SK-N-SH (cell line): ENCODE data around the gene LCA5. TPM values are rescaled to one million over a fixed set of nuclear protein-coding genes. Genes with fewer than 3 reads are reported as not detected.

Experiments
- CTCF ChIA-PET: fragments of 300-600, 350-600 bp; formaldehyde crosslinking; extraction: SDS; loops from one replicate; lab custom pipeline; 2021; lab: Yijun Ruan, JAX
- POLR2A ChIA-PET: fragments of 350-600 bp; sonication (Branson Sonifier 250); formaldehyde crosslinking; extraction: SDS; loops from one replicate; lab custom pipeline; 2020; ENCODE audit warnings: antibody characterized with exemption, inconsistent platforms; lab: Yijun Ruan, JAX
- DNase-seq: peaks from one replicate; pipeline ENCODE4 v3.0.0; 2012
- H2AFZ ChIP-seq: fragments of 200-600 bp; sonication (generic); 2 replicates; pipeline ENCODE4 v1.8.1; 2016; ENCODE audit warnings: antibody characterized with exemption, mild to moderate bottlenecking, low read depth
- H3F3A ChIP-seq: fragments of 200-600 bp; sonication (generic); replicated peaks from 2 replicates; pipeline ENCODE3; 2016; ENCODE audit warnings: antibody characterized with exemption, mild to moderate bottlenecking; ENCODE audit not compliant: insufficient read depth
- H3K27ac ChIP-seq, 2 experiments: fragments of 200-500 bp in 1 of 2; fragments of 200-600 bp in 1 of 2; sonication (Bioruptor generic) in 1 of 2; sonication (generic), shearing (Covaris generic) in 1 of 2; 2 replicates each; pipeline versions ENCODE4 v1.5.1 to v1.6.1; 2014 to 2016; ENCODE audit warnings: low read depth in 2 of 2, inconsistent platforms in 1 of 2, low read length in 1 of 2, mild to moderate bottlenecking in 1 of 2, mixed read lengths in 1 of 2
- H3K27me3 ChIP-seq: fragments of 200-600 bp; sonication (generic), shearing (Covaris generic); 2 replicates; pipeline ENCODE4 v1.6.1; 2016; ENCODE audit warnings: mixed run types; ENCODE audit not compliant: insufficient read depth
- H3K36me3 ChIP-seq, 2 experiments: fragments of 200-500 bp in 1 of 2; fragments of 200-600 bp in 1 of 2; sonication (Bioruptor generic) in 1 of 2; sonication (generic) in 1 of 2; replicated peaks in 1 of 2; 2 replicates each; pipeline versions ENCODE3 to v1.5.1; 2014 to 2016; ENCODE audit warnings: low read length in 1 of 2, mild to moderate bottlenecking in 1 of 2; ENCODE audit not compliant: insufficient read depth in 2 of 2, control insufficient read depth in 1 of 2
- H3K4me1 ChIP-seq, 2 experiments: fragments of 200-500 bp in 1 of 2; fragments of 200-600 bp in 1 of 2; sonication (Bioruptor generic) in 1 of 2; sonication (generic), shearing (Covaris generic) in 1 of 2; 2 replicates each; pipeline versions ENCODE4 v1.5.1 to v1.6.1; 2014 to 2016; ENCODE audit warnings: low read depth in 1 of 2, low read length in 1 of 2, mixed run types in 1 of 2; ENCODE audit not compliant: insufficient read depth in 2 of 2, control insufficient read depth in 1 of 2
- H3K4me2 ChIP-seq: fragments of 200-600 bp; sonication (generic), shearing (Covaris generic); 2 replicates; pipeline ENCODE4 v1.6.1; 2017; ENCODE audit warnings: mixed run types
- H3K4me3 ChIP-seq, 2 experiments: fragments of 200-500 bp in 1 of 2; fragments of 200-600 bp in 1 of 2; sonication (Bioruptor generic) in 1 of 2; sonication (generic), shearing (Covaris generic) in 1 of 2; 2 replicates each; pipeline versions ENCODE4 v1.5.1 to v1.8.1; 2014 to 2016; ENCODE audit warnings: low read depth in 2 of 2, inconsistent platforms in 1 of 2, low read length in 1 of 2, mild to moderate bottlenecking in 1 of 2, mixed read lengths in 1 of 2, moderate library complexity in 1 of 2
- H3K79me2 ChIP-seq: fragments of 200-600 bp; sonication (generic); 2 replicates; pipeline ENCODE4 v1.8.1; 2017; ENCODE audit warnings: mild to moderate bottlenecking; ENCODE audit not compliant: insufficient read depth
- H3K9ac ChIP-seq: fragments of 200-600 bp; sonication (generic); 2 replicates; pipeline ENCODE4 v1.6.1; 2017; ENCODE audit warnings: mixed run types
- H3K9me2 ChIP-seq: fragments of 200-600 bp; sonication (generic); 2 replicates; pipeline ENCODE4 v1.6.1; 2017; ENCODE audit warnings: mixed run types
- H3K9me3 ChIP-seq: fragments of 200-600 bp; sonication (generic); 2 replicates; pipeline ENCODE4 v1.6.1; 2017; ENCODE audit warnings: mixed run types, mild to moderate bottlenecking, moderate library complexity
- H4K20me1 ChIP-seq: fragments of 200-600 bp; sonication (generic); 2 replicates; pipeline ENCODE4 v1.6.1; 2017; ENCODE audit warnings: mild to moderate bottlenecking, mixed run types; ENCODE audit not compliant: insufficient read depth
- EP300 ChIP-seq, 2 experiments: IDR thresholded peaks; 2 replicates each; pipeline versions ENCODE4 v1.4.0 to v1.6.1; 2012; ENCODE audit warnings: borderline replicate concordance in 1 of 2, low read depth in 1 of 2, low read length in 1 of 2
- EZH2phosphoT487 ChIP-seq: fragments of 200-600 bp; sonication (generic); IDR thresholded peaks from 2 replicates; pipeline ENCODE4 v1.6.1; 2017; ENCODE audit warnings: low read depth, mixed run types, mild to moderate bottlenecking, antibody characterized with exemption, moderate library complexity, borderline replicate concordance
- FOXM1 ChIP-seq: IDR thresholded peaks from 2 replicates; pipeline ENCODE4 v1.4.0; 2012; ENCODE audit warnings: low read depth, mild to moderate bottlenecking
- GABPA ChIP-seq: IDR thresholded peaks from 2 replicates; pipeline ENCODE4 v1.4.0; 2012; ENCODE audit warnings: low read depth, mild to moderate bottlenecking
- GATA2 ChIP-seq: sonication (generic); formaldehyde crosslinking; IDR thresholded peaks from 2 replicates; pipeline ENCODE4 v1.5.0; 2020; ENCODE audit warnings: mild to moderate bottlenecking, missing genetic modification reagents
- JUND ChIP-seq: IDR thresholded peaks from 2 replicates; pipeline ENCODE4 v1.4.0; 2012
- MXI1 ChIP-seq: IDR thresholded peaks from 2 replicates; pipeline ENCODE4 v1.6.1; 2012; ENCODE audit warnings: mild to moderate bottlenecking, low read depth, low read length, improper control_type of control experiment
- NFIC ChIP-seq: IDR thresholded peaks from 2 replicates; pipeline ENCODE4 v1.4.0; 2012; ENCODE audit warnings: borderline replicate concordance
- RCOR1 ChIP-seq: fragments of 150-350 bp; IDR thresholded peaks from 2 replicates; pipeline ENCODE4 v1.6.1; 2017; ENCODE audit warnings: antibody characterized with exemption, low read length
- RXRA ChIP-seq: IDR thresholded peaks from 2 replicates; pipeline ENCODE4 v1.4.0; 2012; ENCODE audit warnings: low read depth, mild to moderate bottlenecking, borderline replicate concordance
- SIN3A ChIP-seq: IDR thresholded peaks from 2 replicates; pipeline ENCODE4 v1.6.1; 2012; ENCODE audit warnings: low read depth, mild to moderate bottlenecking, low read length, moderate library complexity, borderline replicate concordance
- SMC3 ChIP-seq: IDR thresholded peaks from 2 replicates; pipeline ENCODE4 v1.6.1; 2012; ENCODE audit warnings: low read depth, low read length, improper control_type of control experiment
- YY1 ChIP-seq: IDR thresholded peaks from 2 replicates; pipeline ENCODE4 v1.4.0; 2012; ENCODE audit warnings: low read depth, mild to moderate bottlenecking
- WGBS: methylation state at CpG from one replicate; pipeline ENCODE4 v1.1.6; 2017; ENCODE audit warnings: low lambda C conversion rate; 5-methylcytosine and 5-hydroxymethylcytosine counted together
- polyA plus RNA-seq, 3 experiments: library from polyadenylated mRNA; depleted of rRNA; stranded (reverse); fragments of >200 nt; gene quantifications; 2 replicates each; pipeline ENCODE4 v1.2.3, GENCODE V29; 2012
- TF ChIP-seq, protein P1 (sequence below): IDR thresholded peaks from 2 replicates; pipeline ENCODE4 v1.4.0; 2012; ENCODE audit warnings: low read depth, borderline replicate concordance
- TF ChIP-seq, protein P2 (sequence below): fragments of 200-600 bp; sonication (generic); IDR thresholded peaks from 2 replicates; pipeline ENCODE4 v1.6.1; 2017; ENCODE audit warnings: antibody characterized with exemption, mild to moderate bottlenecking, moderate library complexity
- TF ChIP-seq, protein P3 (sequence below): IDR thresholded peaks from 2 replicates; pipeline ENCODE4 v1.6.1; 2012; ENCODE audit warnings: mild to moderate bottlenecking, low read depth, low read length, moderate library complexity
- TF ChIP-seq, protein P4 (sequence below): IDR thresholded peaks from 2 replicates; pipeline ENCODE4 v1.4.0; 2012; ENCODE audit warnings: low read depth

LCA5 gene
- polyA plus RNA-seq, 1 of the 3 experiments (the other 2 are of a cell fraction): 0.61 TPM

GRCh38 chr6:79510707-79511106, 26.5 kb downstream of the LCA5 start:
- H3K27me3 ChIP-seq: no peaks in the 10 kb centered on the region
- H3K9me2 ChIP-seq: no peaks in the 10 kb centered on the region
- no peak overlapping the region for H3K9ac ChIP-seq
- H3K79me2 ChIP-seq: no peaks in the 10 kb centered on the region
- peaks cover 0 to 17% of the 10 kb centered on the region in 2 experiments for H3K36me3 ChIP-seq
- no peak overlapping the region for H2AFZ ChIP-seq
- TF ChIP-seq JUND (no peak), EP300 (IDR thresholded peaks at IDR 0.05; ENCODE audit: borderline replicate concordance in 1 of 2, low read depth in 1 of 2, low read length in 1 of 2) (no peak)
- TF ChIP-seq, all 33 proteins: peak for 0
- ChIA-PET CTCF (interaction anchor here (1.3 kb wide), 1 partner anchor 44 kb away, joined by 3 read pairs; no protein-coding TSS in a partner anchor), POLR2A (no interaction called here)
- no peak overlapping the region for H3K4me3 ChIP-seq
- no peaks in the 10 kb centered on the region for H4K20me1 ChIP-seq
- no peak for DNase-seq
- H3K9me3 ChIP-seq: no peaks in the 10 kb centered on the region
- 84% methylated on average over 1 of the region's 1 CpG for WGBS
- H3F3A ChIP-seq: no peaks in the 10 kb centered on the region
- H3K4me1 ChIP-seq: no peaks in the 10 kb centered on the region
- H3K4me2 ChIP-seq: no peak overlapping the region
- H3K27ac ChIP-seq: no peak overlapping the region

- DNase-seq: no peak
- no peak overlapping the region for H3K9ac ChIP-seq
- no peak overlapping the region for H3K4me3 ChIP-seq
- CTCF ChIA-PET: no interaction called here
- WGBS: 52% methylated on average over 1 of the region's 1 CpG
- peaks cover 0 to 7% of the 10 kb centered on the region in 2 experiments for H3K36me3 ChIP-seq
- no peak overlapping the region for H2AFZ ChIP-seq
- H3K4me1 ChIP-seq: no peaks in the 10 kb centered on the region
- no peaks in the 10 kb centered on the region for H3K27me3 ChIP-seq
- no peaks in the 10 kb centered on the region for H3K9me3 ChIP-seq
- H3K9me2 ChIP-seq: no peaks in the 10 kb centered on the region
- H4K20me1 ChIP-seq: no peaks in the 10 kb centered on the region
- H3K27ac ChIP-seq: no peak overlapping the region
- H3F3A ChIP-seq: no peaks in the 10 kb centered on the region
- H3K4me2 ChIP-seq: no peak overlapping the region
- POLR2A ChIA-PET: no interaction called here
- H3K79me2 ChIP-seq: no peaks in the 10 kb centered on the region
- TF ChIP-seq SMC3: no peak
- no peak for TF ChIP-seq RCOR1
Observed at GRCh38 chr6:79506251-79506650, 31.0 kb downstream of the LCA5 start.

DNA sequence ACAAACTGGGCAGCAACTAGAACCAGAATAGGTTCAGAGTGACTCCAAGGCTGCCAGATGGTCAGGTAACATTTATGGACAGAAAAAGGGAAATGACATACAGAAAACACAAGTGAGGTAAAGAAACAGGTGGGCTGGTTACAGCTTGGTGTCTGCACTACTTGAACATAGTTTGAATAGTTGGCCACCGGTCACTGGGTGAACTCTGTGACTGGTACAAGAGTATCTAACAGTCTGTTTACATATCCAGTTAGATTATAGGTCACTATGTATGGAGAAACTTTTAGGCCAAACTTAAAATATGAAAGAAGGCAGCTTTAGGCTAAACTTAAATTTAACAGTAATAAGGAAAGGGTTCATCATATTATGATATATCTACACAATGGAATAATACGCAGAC, 32.9 kb downstream of the LCA5 start:
- Histone ChIP-seq H3K27ac (no peak overlapping the region), H3K9me3 (no peaks in the 10 kb centered on the region), H3K9ac (no peak overlapping the region), H3F3A (no peaks in the 10 kb centered on the region), H3K4me2 (no peak overlapping the region), H3K4me1 (no peaks in the 10 kb centered on the region; a peak in 1 of 4 replicates), H4K20me1 (no peaks in the 10 kb centered on the region), H3K36me3 (peaks cover 0 to 7% of the 10 kb centered on the region in 2 experiments), H3K79me2 (no peaks in the 10 kb centered on the region), H3K4me3 (no peak overlapping the region), H2AFZ (no peak overlapping the region), H3K9me2 (no peaks in the 10 kb centered on the region), H3K27me3 (no peaks in the 10 kb centered on the region)
- POLR2A ChIA-PET: no interaction called here
- CTCF ChIA-PET: interaction anchor here (1.2 kb wide), 1 partner anchor 37 kb away, joined by 4 read pairs; no protein-coding TSS in a partner anchor
- WGBS: 100% methylated on average over 2 of the region's 2 CpGs
- no peak for DNase-seq
- no peak for TF ChIP-seq FOXM1
- no peak for TF ChIP-seq GATA2 (CRISPR knock-in tag)
- no peak for TF ChIP-seq MXI1
- TF ChIP-seq SIN3A: no peak
- TF ChIP-seq, protein P1, sequence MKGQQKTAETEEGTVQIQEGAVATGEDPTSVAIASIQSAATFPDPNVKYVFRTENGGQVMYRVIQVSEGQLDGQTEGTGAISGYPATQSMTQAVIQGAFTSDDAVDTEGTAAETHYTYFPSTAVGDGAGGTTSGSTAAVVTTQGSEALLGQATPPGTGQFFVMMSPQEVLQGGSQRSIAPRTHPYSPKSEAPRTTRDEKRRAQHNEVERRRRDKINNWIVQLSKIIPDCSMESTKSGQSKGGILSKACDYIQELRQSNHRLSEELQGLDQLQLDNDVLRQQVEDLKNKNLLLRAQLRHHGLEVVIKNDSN: no peak
- TF ChIP-seq, protein P2, sequence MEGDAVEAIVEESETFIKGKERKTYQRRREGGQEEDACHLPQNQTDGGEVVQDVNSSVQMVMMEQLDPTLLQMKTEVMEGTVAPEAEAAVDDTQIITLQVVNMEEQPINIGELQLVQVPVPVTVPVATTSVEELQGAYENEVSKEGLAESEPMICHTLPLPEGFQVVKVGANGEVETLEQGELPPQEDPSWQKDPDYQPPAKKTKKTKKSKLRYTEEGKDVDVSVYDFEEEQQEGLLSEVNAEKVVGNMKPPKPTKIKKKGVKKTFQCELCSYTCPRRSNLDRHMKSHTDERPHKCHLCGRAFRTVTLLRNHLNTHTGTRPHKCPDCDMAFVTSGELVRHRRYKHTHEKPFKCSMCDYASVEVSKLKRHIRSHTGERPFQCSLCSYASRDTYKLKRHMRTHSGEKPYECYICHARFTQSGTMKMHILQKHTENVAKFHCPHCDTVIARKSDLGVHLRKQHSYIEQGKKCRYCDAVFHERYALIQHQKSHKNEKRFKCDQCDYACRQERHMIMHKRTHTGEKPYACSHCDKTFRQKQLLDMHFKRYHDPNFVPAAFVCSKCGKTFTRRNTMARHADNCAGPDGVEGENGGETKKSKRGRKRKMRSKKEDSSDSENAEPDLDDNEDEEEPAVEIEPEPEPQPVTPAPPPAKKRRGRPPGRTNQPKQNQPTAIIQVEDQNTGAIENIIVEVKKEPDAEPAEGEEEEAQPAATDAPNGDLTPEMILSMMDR: no peak
- no peak for TF ChIP-seq EZH2phosphoT487
- TF ChIP-seq, protein P3, sequence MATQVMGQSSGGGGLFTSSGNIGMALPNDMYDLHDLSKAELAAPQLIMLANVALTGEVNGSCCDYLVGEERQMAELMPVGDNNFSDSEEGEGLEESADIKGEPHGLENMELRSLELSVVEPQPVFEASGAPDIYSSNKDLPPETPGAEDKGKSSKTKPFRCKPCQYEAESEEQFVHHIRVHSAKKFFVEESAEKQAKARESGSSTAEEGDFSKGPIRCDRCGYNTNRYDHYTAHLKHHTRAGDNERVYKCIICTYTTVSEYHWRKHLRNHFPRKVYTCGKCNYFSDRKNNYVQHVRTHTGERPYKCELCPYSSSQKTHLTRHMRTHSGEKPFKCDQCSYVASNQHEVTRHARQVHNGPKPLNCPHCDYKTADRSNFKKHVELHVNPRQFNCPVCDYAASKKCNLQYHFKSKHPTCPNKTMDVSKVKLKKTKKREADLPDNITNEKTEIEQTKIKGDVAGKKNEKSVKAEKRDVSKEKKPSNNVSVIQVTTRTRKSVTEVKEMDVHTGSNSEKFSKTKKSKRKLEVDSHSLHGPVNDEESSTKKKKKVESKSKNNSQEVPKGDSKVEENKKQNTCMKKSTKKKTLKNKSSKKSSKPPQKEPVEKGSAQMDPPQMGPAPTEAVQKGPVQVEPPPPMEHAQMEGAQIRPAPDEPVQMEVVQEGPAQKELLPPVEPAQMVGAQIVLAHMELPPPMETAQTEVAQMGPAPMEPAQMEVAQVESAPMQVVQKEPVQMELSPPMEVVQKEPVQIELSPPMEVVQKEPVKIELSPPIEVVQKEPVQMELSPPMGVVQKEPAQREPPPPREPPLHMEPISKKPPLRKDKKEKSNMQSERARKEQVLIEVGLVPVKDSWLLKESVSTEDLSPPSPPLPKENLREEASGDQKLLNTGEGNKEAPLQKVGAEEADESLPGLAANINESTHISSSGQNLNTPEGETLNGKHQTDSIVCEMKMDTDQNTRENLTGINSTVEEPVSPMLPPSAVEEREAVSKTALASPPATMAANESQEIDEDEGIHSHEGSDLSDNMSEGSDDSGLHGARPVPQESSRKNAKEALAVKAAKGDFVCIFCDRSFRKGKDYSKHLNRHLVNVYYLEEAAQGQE: no peak
- no peak for TF ChIP-seq NFIC
- TF ChIP-seq, protein P4, sequence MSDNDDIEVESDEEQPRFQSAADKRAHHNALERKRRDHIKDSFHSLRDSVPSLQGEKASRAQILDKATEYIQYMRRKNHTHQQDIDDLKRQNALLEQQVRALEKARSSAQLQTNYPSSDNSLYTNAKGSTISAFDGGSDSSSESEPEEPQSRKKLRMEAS: no peak
- TF ChIP-seq RXRA: no peak
- TF ChIP-seq GABPA: no peak
- TF ChIP-seq YY1: no peak
- TF ChIP-seq EP300 (IDR thresholded peaks at IDR 0.05; ENCODE audit: borderline replicate concordance in 1 of 2, low read depth in 1 of 2, low read length in 1 of 2): no peak
